ENCODE results near the gene CAMK1D. TPM values are rescaled to one million over a fixed set of nuclear protein-coding genes. Genes with fewer than 3 reads are reported as not detected.

CAMK1D gene
- total and polyA plus RNA-seq, 2 donors (not counting 3 experiments of a cell fraction or from before 2014, with no cell fraction given) = 0.37 to 4.2 TPM

GRCh38 chr10:12822893-12823170 lies 473.5 kb downstream of the CAMK1D start:
- no peak overlapping the region for H3K4me2 ChIP-seq (ENCODE audit: insufficient read depth, low read length)
- H3K9ac ChIP-seq (replicated peaks; ENCODE audit: extremely low read depth, insufficient read depth, low read length) = no peak overlapping the region
- H3K9me1 ChIP-seq (replicated peaks; ENCODE audit: control insufficient read depth, extremely low read depth, insufficient read depth, low read length) = no peaks in the 10 kb centered on the region
- TF ChIP-seq CTCF (IDR thresholded peaks at IDR 0.05; ENCODE audit: extremely low read depth in 1 of 2, insufficient read depth in 1 of 2, low read depth in 1 of 2, low read length in 2 of 2) (no peak), GATA2 (IDR thresholded peaks at IDR 0.05; ENCODE audit: insufficient read depth, insufficient read length, low read depth, low read length) (no peak), POLR2AphosphoS5 (IDR thresholded peaks at IDR 0.05; ENCODE audit: insufficient read depth, low read depth, low read length) (no peak), MAX (IDR thresholded peaks at IDR 0.05; ENCODE audit: insufficient read depth, insufficient read length) (no peak), MYC (IDR thresholded peaks at IDR 0.05; ENCODE audit: low read depth, low read length) (no peak), FOS (IDR thresholded peaks at IDR 0.05; ENCODE audit: borderline replicate concordance, insufficient read depth, low read length) (no peak), JUN (IDR thresholded peaks at IDR 0.05; ENCODE audit: borderline replicate concordance, insufficient read depth, insufficient read length, low read depth) (no peak), EZH2 (IDR thresholded peaks at IDR 0.05; ENCODE audit: borderline replicate concordance, low read depth, low read length, severe bottlenecking) (no peak), POLR2A (IDR thresholded peaks at IDR 0.05; ENCODE audit: low read depth, low read length) (no peak)
- no peaks in the 10 kb centered on the region for H4K20me1 ChIP-seq (replicated peaks; ENCODE audit: control insufficient read depth, extremely low read depth, insufficient read depth, low read length)
- dilution Hi-C loops (cut with MboI; ENCODE audit: extremely low pct_ligation_motif_present, low sequenced_read_pairs) = no loop called here
- no peak overlapping the region for H2AFZ ChIP-seq (ENCODE audit: low read depth, low read length)
- no peaks in the 10 kb centered on the region for H3K36me3 ChIP-seq (ENCODE audit: control insufficient read depth in 2 of 2, extremely low read depth in 1 of 2, insufficient read depth in 2 of 2, low read length in 2 of 2)
- intact Hi-C loops (cut with micrococcal nuclease) = no loop called here
- no peak overlapping the region for H3K27ac ChIP-seq (ENCODE audit: insufficient read depth, low read depth, low read length)
- DNase-seq (ENCODE audit: low read depth, low spot score) (no peak), FAIRE-seq (no peak)
- H3K27me3 ChIP-seq (ENCODE audit: control insufficient read depth in 2 of 2, insufficient read depth in 2 of 2, low read length in 2 of 2) = no peaks in the 10 kb centered on the region
- H3K4me3 ChIP-seq (replicated peaks in 1 of 3; ENCODE audit: insufficient read depth in 1 of 3, low read depth in 1 of 3, low read length in 3 of 3) = no peak overlapping the region
- H3K79me2 ChIP-seq (ENCODE audit: control insufficient read depth, insufficient read depth, low read length) = no peaks in the 10 kb centered on the region
- POLR2A ChIA-PET = no interaction called here
- CTCF ChIA-PET = interaction anchor here (1.4 to 2.6 kb wide), 2 partner anchors 9 to 79 kb away, joined by 4 to 9 read pairs; no protein-coding TSS in a partner anchor
- no peaks in the 10 kb centered on the region for H3K4me1 ChIP-seq (ENCODE audit: control insufficient read depth, extremely low read depth, insufficient read depth, low read length)
- H3K9me3 ChIP-seq (replicated peaks; ENCODE audit: control insufficient read depth, insufficient read depth, low read length) = no peaks in the 10 kb centered on the region
- BruUV-seq (replicated peaks) = no TSS peak

All from endothelial cell of umbilical vein (primary cell).